8988T (cell line): ENCODE results near the gene LRRC1.

Experiments used
- DNase-seq: peaks from one replicate; pipeline ENCODE4 v3.0.0; 2011

Gene LRRC1

GRCh38 chr6:53851561-53851960, 56.8 kb downstream of the LRRC1 start:
- DNase-seq: no peak

- DNase-seq: no peak
Measured at GRCh38 chr6:53852805-53853204, 58.0 kb downstream of the LRRC1 start.

GRCh38 chr6:53854843-53855567, 60.2 kb downstream of the LRRC1 start:
- DNase-seq: no peak

- DNase-seq: no peak
Measured at GRCh38 chr6:53855940-53856339, 61.1 kb downstream of the LRRC1 start.

- no peak for DNase-seq
Measured at GRCh38 chr6:53857318-53858094, 62.7 kb downstream of the LRRC1 start.

- DNase-seq: no peak
Measured at GRCh38 chr6:53858196-53858595, 63.4 kb downstream of the LRRC1 start.

- DNase-seq: no peak
Measured at GRCh38 chr6:53858913-53859312, 64.1 kb downstream of the LRRC1 start.

- DNase-seq: no peak
Measured at GRCh38 chr6:53860511-53860910, 65.7 kb downstream of the LRRC1 start.

GRCh38 chr6:53861518-53861917, 66.7 kb downstream of the LRRC1 start:
- no peak for DNase-seq

GRCh38 chr6:53862662-53863462, 68.1 kb downstream of the LRRC1 start:
- no peak for DNase-seq

GRCh38 chr6:53864781-53865180, 70.0 kb downstream of the LRRC1 start:
- no peak for DNase-seq

GRCh38 chr6:53866226-53866625, 71.4 kb downstream of the LRRC1 start:
- no peak for DNase-seq

- DNase-seq: no peak
Measured at GRCh38 chr6:53868626-53869025, 73.8 kb downstream of the LRRC1 start.

GRCh38 chr6:53869964-53870363, 75.2 kb downstream of the LRRC1 start:
- no peak for DNase-seq

GRCh38 chr6:53873922-53874321, 79.1 kb downstream of the LRRC1 start:
- DNase-seq: no peak

GRCh38 chr6:53874964-53875363, 80.2 kb downstream of the LRRC1 start:
- DNase-seq: no peak

GRCh38 chr6:53877151-53877550, 82.3 kb downstream of the LRRC1 start:
- DNase-seq: no peak

GRCh38 chr6:53878808-53879207, 84.0 kb downstream of the LRRC1 start:
- no peak for DNase-seq

- no peak for DNase-seq
Measured at GRCh38 chr6:53879608-53880007, 84.8 kb downstream of the LRRC1 start.

GRCh38 chr6:53887316-53887715, 92.5 kb downstream of the LRRC1 start:
- DNase-seq: no peak

- no peak for DNase-seq
Measured at GRCh38 chr6:53888931-53889330, 94.1 kb downstream of the LRRC1 start.

GRCh38 chr6:53889365-53889764, 94.6 kb downstream of the LRRC1 start:
- no peak for DNase-seq

GRCh38 chr6:53892707-53893106, 97.9 kb downstream of the LRRC1 start:
- DNase-seq: no peak

GRCh38 chr6:53894091-53894490, 99.3 kb downstream of the LRRC1 start:
- DNase-seq: no peak
